HCT116 (cell line): ENCODE measurements around the gene TRPM1. TPM values are rescaled to one million over a fixed set of nuclear protein-coding genes. Genes with fewer than 3 reads are reported as not detected.

ENCODE experiments used
- ATAC-seq: fragments of 200-7000 bp; cut with Tn5 transposase; 2 replicates; pipeline ENCODE4 v1.9.1; 2020; ENCODE audit warnings: mild to moderate bottlenecking, moderate library complexity
- BruUV-seq: library from RNA; stranded (reverse); fragments of 400-500 nt; replicated peaks from 2 replicates; lab custom pipeline; 2021; lab: Mats Ljungman, UMichigan
- CTCF ChIA-PET: fragments of 300-600 bp; sonication (Branson Sonifier 250); formaldehyde crosslinking; loops from one replicate; lab custom pipeline; 2021; ENCODE audit warnings: antibody characterized with exemption; lab: Charles Lee
- POLR2A ChIA-PET: fragments of 300-600, 350-600 bp; sonication (Branson Sonifier 250); formaldehyde crosslinking; loops from one replicate; lab custom pipeline; 2021; ENCODE audit warnings: antibody characterized with exemption; lab: Charles Lee
- RAD21 ChIA-PET, 2 experiments: fragments of 300-600 bp; sonication (Branson Sonifier 250); formaldehyde crosslinking; loops; one replicate each; lab custom pipeline; 2023; ENCODE audit warnings: low total read pairs in 2 of 2; ENCODE audit not compliant: uncharacterized antibody in 2 of 2, unreplicated experiment in 2 of 2, low non-redundant PET in 1 of 2; lab: Charles Lee
- DNase-seq: peaks from one replicate; pipeline ENCODE4 v3.0.0-alpha.2; 2010; ENCODE audit warnings: low read depth, low spot score
- H2AFZ ChIP-seq: fragments of 200-600 bp; shearing (Covaris generic), sonication (generic); 2 replicates; pipeline ENCODE4 v1.6.1; 2017; ENCODE audit warnings: low read depth, mixed run types, mixed read lengths, antibody characterized with exemption, low read length; ENCODE audit not compliant: poor library complexity, severe bottlenecking
- H3K27ac ChIP-seq: 2 replicates; pipeline ENCODE4 v1.5.1; 2012; ENCODE audit warnings: low read depth, low read length
- H3K27me3 ChIP-seq: fragments of 200-600 bp; sonication (generic); 2 replicates; pipeline ENCODE4 v1.6.1; 2016; ENCODE audit warnings: mixed run types, low read length, mixed read lengths; ENCODE audit not compliant: insufficient read depth
- H3K36me3 ChIP-seq, 2 experiments: fragments of 200-500 bp in 1 of 2; fragments of 200-600 bp in 1 of 2; sonication (Bioruptor generic) in 1 of 2; sonication (generic) in 1 of 2; 2 replicates each; pipeline versions ENCODE4 v1.5.1 to v1.6.1; 2014 to 2016; ENCODE audit warnings: low read length in 2 of 2, inconsistent platforms in 1 of 2, mixed read lengths in 1 of 2, mixed run types in 1 of 2; ENCODE audit not compliant: insufficient read depth in 2 of 2, control insufficient read depth in 1 of 2
- H3K4me1 ChIP-seq, 2 experiments: fragments of 200-600 bp in 1 of 2; sonication (generic) in 1 of 2; 2 replicates each; pipeline versions ENCODE4 v1.5.1 to v1.6.1; 2012 to 2017; ENCODE audit warnings: low read length in 2 of 2, inconsistent platforms in 1 of 2, mild to moderate bottlenecking in 1 of 2, mixed read lengths in 1 of 2, mixed run types in 1 of 2, moderate library complexity in 1 of 2; ENCODE audit not compliant: insufficient read depth in 2 of 2, control insufficient read depth in 1 of 2
- H3K4me2 ChIP-seq: fragments of 200-600 bp; sonication (generic); 2 replicates; pipeline ENCODE4 v1.6.1; 2017; ENCODE audit warnings: mixed run types, low read length, mixed read lengths
- H3K4me3 ChIP-seq, 2 experiments: fragments of 200-600 bp in 1 of 2; sonication (generic) in 1 of 2; replicated peaks in 1 of 2; 2 replicates each; pipeline ENCODE4 v1.5.1; 2011 to 2016; ENCODE audit warnings: low read length in 2 of 2, control low read depth in 1 of 2, low read depth in 1 of 2, mild to moderate bottlenecking in 1 of 2, mixed read lengths in 1 of 2, mixed run types in 1 of 2
- H3K79me2 ChIP-seq: fragments of 200-600 bp; sonication (generic); 2 replicates; pipeline ENCODE4 v1.6.1; 2017; ENCODE audit warnings: mild to moderate bottlenecking, mixed run types, low read length, moderate library complexity, mixed read lengths; ENCODE audit not compliant: insufficient read depth
- H3K9ac ChIP-seq: fragments of 200-600 bp; sonication (generic); 2 replicates; pipeline ENCODE4 v1.6.1; 2016; ENCODE audit warnings: low read length, mixed read lengths
- H3K9me2 ChIP-seq: fragments of 200-600 bp; sonication (generic), shearing (Covaris generic); 2 replicates; pipeline ENCODE4 v1.6.1; 2017; ENCODE audit warnings: mixed run types, mild to moderate bottlenecking, moderate library complexity; ENCODE audit not compliant: insufficient read depth
- H3K9me3 ChIP-seq, 2 experiments: fragments of 200-500 bp in 1 of 2; fragments of 200-600 bp in 1 of 2; sonication (Bioruptor generic) in 1 of 2; sonication (generic) in 1 of 2; 2 replicates each; pipeline ENCODE4 v1.6.1; 2014 to 2017; ENCODE audit warnings: low read length in 2 of 2, mixed read lengths in 2 of 2, inconsistent platforms in 1 of 2, low read depth in 1 of 2, mild to moderate bottlenecking in 1 of 2, mixed run types in 1 of 2, moderate library complexity in 1 of 2; ENCODE audit not compliant: control insufficient read depth in 1 of 2, insufficient read depth in 1 of 2
- H4K20me1 ChIP-seq: fragments of 200-600 bp; sonication (generic), shearing (Covaris generic); 2 replicates; pipeline ENCODE4 v1.6.1; 2017; ENCODE audit warnings: mixed run types, mild to moderate bottlenecking, moderate library complexity; ENCODE audit not compliant: insufficient read depth
- EGR1 ChIP-seq: IDR thresholded peaks from 2 replicates; pipeline ENCODE4 v1.6.1; 2012; ENCODE audit warnings: low read depth
- ELF1 ChIP-seq: IDR thresholded peaks from 2 replicates; pipeline ENCODE4 v1.6.1; 2012; ENCODE audit warnings: low read depth, borderline replicate concordance
- EZH2 ChIP-seq: fragments of 200-600 bp; sonication (generic); IDR thresholded peaks from 2 replicates; pipeline ENCODE4 v1.6.1; 2017; ENCODE audit warnings: antibody characterized with exemption, mixed run types
- SIN3A ChIP-seq: IDR thresholded peaks from 2 replicates; pipeline ENCODE4 v1.6.1; 2012; ENCODE audit warnings: low read depth
- YY1 ChIP-seq: IDR thresholded peaks from 2 replicates; pipeline ENCODE4 v1.6.1; 2011; ENCODE audit warnings: low read length, low read depth, moderate library complexity, mild to moderate bottlenecking; ENCODE audit not compliant: insufficient replicate concordance; ENCODE audit errors: extremely low read depth
- ZNF274 ChIP-seq: fragments of 200-500 bp; sonication (Bioruptor generic); IDR thresholded peaks from 2 replicates; pipeline ENCODE4 v1.6.1; 2014; ENCODE audit warnings: mild to moderate bottlenecking, low read depth, low read length, inconsistent platforms
- intact Hi-C: fragments of 100-400 bp; cut with micrococcal nuclease; formaldehyde crosslinking; loops from 2 replicates; pipeline ENCODE4 v1.10.0; 2022
- total RNA-seq: library from RNA; stranded (reverse); gene quantifications from one replicate; pipeline ENCODE4 v1.2.1, GENCODE V29; 2021; ENCODE audit not compliant: unreplicated experiment
- TF ChIP-seq, protein P1 (sequence below), 3 experiments: fragments of 200-600 bp in 1 of 3; sonication (generic) in 1 of 3; IDR thresholded peaks in 2 of 3; conservative IDR thresholded peaks in 1 of 3; 2 replicates each; pipeline ENCODE4 v1.5.1; 2012 to 2017; ENCODE audit warnings: low read depth in 2 of 3, low read length in 2 of 3, antibody characterized with exemption in 1 of 3, borderline replicate concordance in 1 of 3, control low read depth in 1 of 3, mild to moderate bottlenecking in 1 of 3, mixed read lengths in 1 of 3, mixed run types in 1 of 3, moderate library complexity in 1 of 3; ENCODE audit not compliant: insufficient read depth in 1 of 3
- TF ChIP-seq, protein P2 (sequence below): IDR thresholded peaks from 2 replicates; pipeline ENCODE4 v1.6.1; 2012

Gene TRPM1
- total RNA-seq, 1 experiment from 2014 or later = not detected

DNA sequence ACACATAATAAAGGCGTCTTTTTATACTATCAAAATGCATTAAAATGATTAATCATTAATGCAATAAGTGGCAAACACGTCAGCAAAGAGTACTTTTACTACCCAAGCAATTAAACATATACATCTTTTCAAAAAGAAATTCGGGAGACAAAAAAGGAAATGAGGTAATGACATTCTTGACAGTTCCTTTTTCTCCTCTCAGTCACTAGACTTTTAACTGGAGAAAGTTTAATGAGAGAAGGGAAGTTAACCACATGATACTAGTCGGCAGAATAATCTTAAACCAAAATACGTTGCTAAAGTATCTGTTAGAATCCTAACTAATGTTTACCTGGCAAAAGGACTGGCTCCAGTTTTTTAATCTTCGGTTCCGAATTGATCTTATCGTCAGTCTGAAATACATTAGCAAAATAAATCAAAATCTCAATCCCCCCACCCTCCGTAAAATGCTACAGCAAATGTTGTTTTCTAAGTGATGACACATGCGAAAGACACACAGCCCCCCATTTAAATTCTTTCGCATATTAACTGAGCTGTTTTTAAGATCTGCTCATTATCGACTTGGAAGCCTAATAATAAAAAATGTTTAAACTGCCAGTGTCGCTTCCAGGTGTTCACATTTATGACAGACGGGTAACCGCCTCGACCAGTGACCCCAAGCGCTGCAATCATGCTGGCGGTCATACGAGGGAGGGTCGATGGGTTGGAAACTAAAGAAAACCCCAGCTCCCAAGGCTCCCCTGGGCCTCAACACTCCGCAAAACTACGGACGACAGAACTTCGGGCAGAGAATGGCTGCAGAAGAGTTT is 110.9 kb downstream of the TRPM1 start:
- TF ChIP-seq YY1 (no peak), SIN3A (peak; percentile 1; the same call in 1 of the 2 replicates)
- ATAC-seq = peak; percentile 7
- Histone ChIP-seq H3K27me3 (no peaks in the 10 kb centered on the region), H2AFZ (no peak overlapping the region), H3K9ac (peak overlapping the region; percentile 87), H3K4me2 (peak overlapping the region; percentile 89), H3K4me1 (peaks cover 10 to 23% of the 10 kb centered on the region in 2 experiments; a peak in 3 of 4 replicates), H3K36me3 (peaks cover 0 to 2% of the 10 kb centered on the region in 2 experiments; a peak in 2 of 4 replicates), H3K4me3 (peak overlapping the region; percentile 92 to 93), H3K79me2 (peaks cover 15% of the 10 kb centered on the region), H3K27ac (peak overlapping the region; percentile 99), H4K20me1 (no peaks in the 10 kb centered on the region), H3K9me3 (no peaks in the 10 kb centered on the region), H3K9me2 (no peaks in the 10 kb centered on the region)
- POLR2A ChIA-PET = no interaction called here
- CTCF ChIA-PET = interaction anchor here (1.1 kb wide), 1 partner anchor 139 kb away, joined by 3 read pairs; no protein-coding TSS in a partner anchor
- intact Hi-C loops = no loop called here
- RAD21 ChIA-PET = no interaction called here
- no TSS peak for BruUV-seq
- no peak for DNase-seq

DNA sequence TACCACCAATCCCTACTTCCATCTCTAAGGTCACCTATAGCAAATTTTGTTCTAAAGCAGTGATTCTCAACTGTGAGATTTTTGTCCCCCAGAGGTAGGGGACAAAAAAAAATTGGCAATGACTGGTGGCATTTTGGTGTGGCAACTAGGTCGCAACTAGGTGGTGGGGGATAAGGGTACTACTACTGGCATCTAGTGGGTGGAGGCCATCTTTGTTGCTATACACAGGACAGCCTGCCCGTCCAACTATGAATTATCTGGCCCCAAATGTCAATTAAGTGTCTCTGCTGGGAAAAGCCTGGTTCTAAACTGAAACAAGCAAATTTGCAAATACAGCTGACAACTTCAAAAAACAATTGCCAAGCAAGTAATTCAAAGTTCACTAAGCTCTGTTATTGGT is 111.5 kb downstream of the TRPM1 start:
- TF ChIP-seq ELF1 (no peak), ZNF274 (no peak), EGR1 (no peak), EZH2 (no peak)
- TF ChIP-seq, protein P1, sequence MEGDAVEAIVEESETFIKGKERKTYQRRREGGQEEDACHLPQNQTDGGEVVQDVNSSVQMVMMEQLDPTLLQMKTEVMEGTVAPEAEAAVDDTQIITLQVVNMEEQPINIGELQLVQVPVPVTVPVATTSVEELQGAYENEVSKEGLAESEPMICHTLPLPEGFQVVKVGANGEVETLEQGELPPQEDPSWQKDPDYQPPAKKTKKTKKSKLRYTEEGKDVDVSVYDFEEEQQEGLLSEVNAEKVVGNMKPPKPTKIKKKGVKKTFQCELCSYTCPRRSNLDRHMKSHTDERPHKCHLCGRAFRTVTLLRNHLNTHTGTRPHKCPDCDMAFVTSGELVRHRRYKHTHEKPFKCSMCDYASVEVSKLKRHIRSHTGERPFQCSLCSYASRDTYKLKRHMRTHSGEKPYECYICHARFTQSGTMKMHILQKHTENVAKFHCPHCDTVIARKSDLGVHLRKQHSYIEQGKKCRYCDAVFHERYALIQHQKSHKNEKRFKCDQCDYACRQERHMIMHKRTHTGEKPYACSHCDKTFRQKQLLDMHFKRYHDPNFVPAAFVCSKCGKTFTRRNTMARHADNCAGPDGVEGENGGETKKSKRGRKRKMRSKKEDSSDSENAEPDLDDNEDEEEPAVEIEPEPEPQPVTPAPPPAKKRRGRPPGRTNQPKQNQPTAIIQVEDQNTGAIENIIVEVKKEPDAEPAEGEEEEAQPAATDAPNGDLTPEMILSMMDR (IDR thresholded peaks at IDR 0.05 in 2 of 3, conservative IDR thresholded peaks at IDR 0.05 in 1 of 3; ENCODE audit: borderline replicate concordance in 1 of 3, insufficient read depth in 1 of 3, low read depth in 2 of 3, low read length in 2 of 3) = peak in 1 of 3 experiments; percentile 24; a peak in 2 of 6 replicates
- TF ChIP-seq, protein P2, sequence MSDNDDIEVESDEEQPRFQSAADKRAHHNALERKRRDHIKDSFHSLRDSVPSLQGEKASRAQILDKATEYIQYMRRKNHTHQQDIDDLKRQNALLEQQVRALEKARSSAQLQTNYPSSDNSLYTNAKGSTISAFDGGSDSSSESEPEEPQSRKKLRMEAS = no peak
- CTCF ChIA-PET = no interaction called here
- H3K9ac ChIP-seq = peak overlapping the region; percentile 87
- POLR2A ChIA-PET = no interaction called here
- no peaks in the 10 kb centered on the region for H3K9me2 ChIP-seq
- no peak overlapping the region for H3K27ac ChIP-seq
- H4K20me1 ChIP-seq = no peaks in the 10 kb centered on the region
- BruUV-seq = TSS peak; percentile 60
- H3K4me2 ChIP-seq = peak overlapping the region; percentile 89
- peak overlapping the region; percentile 92 to 93 for H3K4me3 ChIP-seq
- RAD21 ChIA-PET = no interaction called here
- no peak overlapping the region for H2AFZ ChIP-seq
- no peaks in the 10 kb centered on the region for H3K9me3 ChIP-seq
- H3K27me3 ChIP-seq = no peaks in the 10 kb centered on the region
- ATAC-seq (no peak), DNase-seq (no peak)
- H3K4me1 ChIP-seq = peaks cover 10 to 23% of the 10 kb centered on the region in 2 experiments; a peak in 3 of 4 replicates
- intact Hi-C loops = no loop called here
- H3K79me2 ChIP-seq = peaks cover 15% of the 10 kb centered on the region
- peaks cover 0 to 4% of the 10 kb centered on the region in 2 experiments; a peak in 2 of 4 replicates for H3K36me3 ChIP-seq
